ENCODE data around the gene IREB2.

DNA sequence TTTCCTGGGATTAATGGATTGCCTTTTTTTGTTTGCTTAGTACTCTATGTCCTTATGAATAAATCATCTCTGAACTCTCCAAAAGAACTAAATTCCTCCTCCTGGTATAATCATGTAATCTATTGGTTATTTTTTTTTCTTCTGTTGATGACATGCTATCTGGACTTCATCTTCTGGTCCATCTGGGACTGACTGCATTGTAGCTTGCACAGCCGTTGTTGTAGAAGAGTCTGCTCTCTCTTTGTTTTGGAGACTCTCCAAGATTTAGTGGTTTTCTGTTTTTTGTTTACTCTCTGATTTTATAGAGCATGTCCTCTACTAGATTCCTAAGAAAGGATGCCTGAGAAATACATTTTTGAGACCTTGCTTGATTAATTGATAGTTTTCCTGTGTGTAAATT, 19.1 kb downstream of the IREB2 start:
- TF ChIP-seq, protein P1, sequence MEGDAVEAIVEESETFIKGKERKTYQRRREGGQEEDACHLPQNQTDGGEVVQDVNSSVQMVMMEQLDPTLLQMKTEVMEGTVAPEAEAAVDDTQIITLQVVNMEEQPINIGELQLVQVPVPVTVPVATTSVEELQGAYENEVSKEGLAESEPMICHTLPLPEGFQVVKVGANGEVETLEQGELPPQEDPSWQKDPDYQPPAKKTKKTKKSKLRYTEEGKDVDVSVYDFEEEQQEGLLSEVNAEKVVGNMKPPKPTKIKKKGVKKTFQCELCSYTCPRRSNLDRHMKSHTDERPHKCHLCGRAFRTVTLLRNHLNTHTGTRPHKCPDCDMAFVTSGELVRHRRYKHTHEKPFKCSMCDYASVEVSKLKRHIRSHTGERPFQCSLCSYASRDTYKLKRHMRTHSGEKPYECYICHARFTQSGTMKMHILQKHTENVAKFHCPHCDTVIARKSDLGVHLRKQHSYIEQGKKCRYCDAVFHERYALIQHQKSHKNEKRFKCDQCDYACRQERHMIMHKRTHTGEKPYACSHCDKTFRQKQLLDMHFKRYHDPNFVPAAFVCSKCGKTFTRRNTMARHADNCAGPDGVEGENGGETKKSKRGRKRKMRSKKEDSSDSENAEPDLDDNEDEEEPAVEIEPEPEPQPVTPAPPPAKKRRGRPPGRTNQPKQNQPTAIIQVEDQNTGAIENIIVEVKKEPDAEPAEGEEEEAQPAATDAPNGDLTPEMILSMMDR (conservative IDR thresholded peaks at IDR 0.05; ENCODE audit: low read length) = no peak
- no peak for TF ChIP-seq EZH2phosphoT487 (IDR thresholded peaks at IDR 0.05; ENCODE audit: borderline replicate concordance, low read depth, low read length)

All from OCI-LY7 (cell line).